Measurements from ENCODE around the gene CCL25.

CCL25 gene

GRCh38 chr19:8050274-8051096 is 2.1 kb upstream of the CCL25 start:
- Mint-ChIP-seq H3K4me1 (no peaks in the 10 kb centered on the region), H3K27me3 (ENCODE audit: low read depth) (peaks cover 11% of the 10 kb centered on the region), H3K36me3 (ENCODE audit: low read depth) (no peaks in the 10 kb centered on the region), H3K4me3 (peak overlapping the region; percentile 51 to 70 (median 59)), H3K9me3 (no peaks in the 10 kb centered on the region), H3K27ac (peak overlapping the region in 1 of 3 experiments; percentile 22)
- no peak for TF ChIP-seq CTCF (IDR thresholded peaks at IDR 0.05; ENCODE audit: unreplicated experiment in 3 of 3)

- H3K4me3 Mint-ChIP-seq, result no peak overlapping the region
- H3K36me3 Mint-ChIP-seq (ENCODE audit: low read depth), result no peaks in the 10 kb centered on the region
- H3K9me3 Mint-ChIP-seq, result no peaks in the 10 kb centered on the region
- H3K27me3 Mint-ChIP-seq (ENCODE audit: low read depth), result peaks cover 7% of the 10 kb centered on the region
- H3K27ac Mint-ChIP-seq, result no peak overlapping the region
- TF ChIP-seq CTCF (IDR thresholded peaks at IDR 0.05; ENCODE audit: unreplicated experiment in 3 of 3), result no peak
- no peaks in the 10 kb centered on the region for H3K4me1 Mint-ChIP-seq
Measured at GRCh38 chr19:8054169-8054568, 1.6 kb downstream of the CCL25 start.

- Mint-ChIP-seq H3K27me3 (ENCODE audit: low read depth) (peaks cover 7% of the 10 kb centered on the region), H3K4me1 (no peaks in the 10 kb centered on the region), H3K9me3 (no peaks in the 10 kb centered on the region), H3K27ac (no peak overlapping the region), H3K36me3 (ENCODE audit: low read depth) (peaks cover 4% of the 10 kb centered on the region), H3K4me3 (no peak overlapping the region)
- TF ChIP-seq CTCF (IDR thresholded peaks at IDR 0.05; ENCODE audit: unreplicated experiment in 3 of 3), result no peak
Measured at GRCh38 chr19:8056533-8056932, 4.0 kb downstream of the CCL25 start.

- Mint-ChIP-seq H3K4me1 (no peaks in the 10 kb centered on the region), H3K36me3 (ENCODE audit: low read depth) (peaks cover 7% of the 10 kb centered on the region), H3K4me3 (no peak overlapping the region), H3K27ac (no peak overlapping the region), H3K9me3 (no peaks in the 10 kb centered on the region), H3K27me3 (ENCODE audit: low read depth) (no peaks in the 10 kb centered on the region)
- no peak for TF ChIP-seq CTCF (IDR thresholded peaks at IDR 0.05; ENCODE audit: unreplicated experiment in 3 of 3)
Measured at GRCh38 chr19:8057545-8058270, 5.1 kb downstream of the CCL25 start.

GRCh38 chr19:8064911-8065874 is 12.6 kb downstream of the CCL25 start:
- TF ChIP-seq CTCF (IDR thresholded peaks at IDR 0.05; ENCODE audit: unreplicated experiment in 3 of 3), result no peak
- Mint-ChIP-seq H3K36me3 (ENCODE audit: low read depth) (peaks cover 27% of the 10 kb centered on the region), H3K4me1 (no peaks in the 10 kb centered on the region), H3K9me3 (peaks cover 7% of the 10 kb centered on the region), H3K27me3 (ENCODE audit: low read depth) (no peaks in the 10 kb centered on the region), H3K4me3 (no peak overlapping the region), H3K27ac (no peak overlapping the region)
